K562 (cell line): ENCODE data around the gene ZNF609. TPM values are rescaled to one million over a fixed set of nuclear protein-coding genes. Genes with fewer than 3 reads are reported as not detected.

Experiments
- ARID4B ChIP-seq: sonication (generic); formaldehyde crosslinking; IDR thresholded peaks from 2 replicates; pipeline ENCODE4 v1.8.0; 2022; ENCODE audit warnings: mild to moderate bottlenecking, missing genetic modification reagents
- BCL6 ChIP-seq: fragments of 250-450 bp; sonication (Bioruptor Pico); IDR thresholded peaks from 2 replicates; pipeline ENCODE4 v1.4.0; 2020
- ETV1 ChIP-seq: fragments of 450-650 bp; conservative IDR thresholded peaks from 2 replicates; pipeline ENCODE4 v1.6.1; 2016; ENCODE audit warnings: missing genetic modification characterization, control low read depth, low read depth, missing compliant biosample characterization
- GTF3C2 ChIP-seq: IDR thresholded peaks from 3 replicates; pipeline ENCODE4 v1.6.1; 2011; ENCODE audit warnings: borderline replicate concordance, mild to moderate bottlenecking, moderate library complexity; ENCODE audit not compliant: insufficient read length; ENCODE audit errors: extremely low read depth
- HNRNPH1 ChIP-seq: fragments of 200-400 bp; formaldehyde crosslinking; optimal IDR thresholded peaks from 2 replicates; pipeline ENCODE3; 2017; ENCODE audit warnings: low read depth, mild to moderate bottlenecking, low read length, moderate library complexity
- ILF3 ChIP-seq: fragments of 450-650 bp; IDR thresholded peaks from 2 replicates; pipeline ENCODE4 v1.6.1; 2018; ENCODE audit warnings: antibody characterized with exemption, mild to moderate bottlenecking, moderate library complexity, borderline replicate concordance
- JUND ChIP-seq, 2 experiments: IDR thresholded peaks; 2 replicates in 1 of 2; 3 replicates in 1 of 2; pipeline ENCODE4 v1.6.1; 2011; ENCODE audit warnings: borderline replicate concordance in 2 of 2, low read depth in 2 of 2, low read length in 2 of 2, improper control_type of control experiment in 1 of 2, missing biosample characterization in 1 of 2, missing genetic modification characterization in 1 of 2, missing genetic modification reagents in 1 of 2
- MTA3 ChIP-seq: fragments of 450-650 bp; formaldehyde crosslinking; IDR thresholded peaks from 2 replicates; pipeline ENCODE4 v1.6.1; 2017; ENCODE audit warnings: mild to moderate bottlenecking, borderline replicate concordance
- NFATC3 ChIP-seq: fragments of 450-650 bp; IDR thresholded peaks from 2 replicates; pipeline ENCODE4 v1.6.1; 2017; ENCODE audit warnings: mild to moderate bottlenecking
- PHTF2 ChIP-seq: fragments of 250-450 bp; sonication (Bioruptor Pico); IDR thresholded peaks from 2 replicates; pipeline ENCODE4 v1.5.0; 2021; ENCODE audit warnings: mild to moderate bottlenecking
- POLR2AphosphoS5 ChIP-seq: IDR thresholded peaks from 2 replicates; pipeline ENCODE4 v1.6.1; 2011; ENCODE audit warnings: mild to moderate bottlenecking, low read depth, low read length, moderate library complexity; ENCODE audit not compliant: control insufficient read depth, insufficient read depth
- POLR2H ChIP-seq: IDR thresholded peaks from 2 replicates; pipeline ENCODE4 v1.6.1; 2016; ENCODE audit warnings: missing genetic modification characterization, low read depth, mild to moderate bottlenecking, control low read depth, missing compliant biosample characterization, moderate library complexity
- SRSF7 ChIP-seq: fragments of 200-400 bp; formaldehyde crosslinking; optimal IDR thresholded peaks from 2 replicates; pipeline ENCODE3; 2017; ENCODE audit warnings: mild to moderate bottlenecking, low read depth, low read length
- TCFL5 ChIP-seq: fragments of 250-450 bp; sonication (Bioruptor Pico); conservative IDR thresholded peaks from 2 replicates; pipeline ENCODE4 v1.6.1; 2021; ENCODE audit warnings: mild to moderate bottlenecking, moderate library complexity, matching md5 sums
- XRCC3 ChIP-seq: fragments of 450-650 bp; IDR thresholded peaks from 2 replicates; pipeline ENCODE4 v1.6.1; 2017; ENCODE audit warnings: mild to moderate bottlenecking, moderate library complexity
- ZNF175 ChIP-seq: fragments of 200-800 bp; sonication (Bioruptor generic); IDR thresholded peaks from 2 replicates; pipeline ENCODE4 v1.6.1; 2016; ENCODE audit warnings: low read depth, mild to moderate bottlenecking, missing genetic modification characterization, missing compliant biosample characterization
- ZNF274 ChIP-seq: IDR thresholded peaks from 2 replicates; pipeline ENCODE4 v1.6.1; 2011; ENCODE audit warnings: low read depth, mild to moderate bottlenecking, low read length, moderate library complexity, borderline replicate concordance
- polyA plus RNA-seq, 8 experiments: library from polyadenylated mRNA; depleted of rRNA in 4 of 8; stranded (reverse) in 5 of 8; unstranded in 3 of 8; fragments of >200 nt; fragmentation: Nextera tagmentation in 2 of 8; fragmentation: Illumina TruSeq in 1 of 8; extraction: Ambion mirVana in 2 of 8; extraction: Trizol in 1 of 8; gene quantifications; 2 replicates each; pipeline versions ENCODE4 v1.2.1 to v1.2.3, GENCODE V29; 2011 to 2014; ENCODE audit warnings: inconsistent platforms in 1 of 8, missing spikeins in 1 of 8
- total RNA-seq, 7 experiments: library from RNA; depleted of rRNA in 6 of 7; stranded (reverse); fragments of >200 nt in 6 of 7; fragmentation: Illumina TruSeq in 2 of 7; extraction: Trizol in 2 of 7; gene quantifications; 2 replicates each; pipeline versions ENCODE4 v1.2.1 to v1.2.3, GENCODE V29; 2011 to 2021; ENCODE audit warnings: low replicate concordance in 1 of 7

The ZNF609 gene
- total and polyA plus RNA-seq, 9 of the 15 experiments (the other 6 are each of a cell fraction or from before 2014, with no cell fraction given) = 3.0 to 38.7 (median 17.8) TPM

- TF ChIP-seq JUND (IDR thresholded peaks at IDR 0.05; ENCODE audit: borderline replicate concordance, low read depth, low read length) = peak; percentile 83
- peak; percentile 74; the same call in 2 of the 3 replicates for TF ChIP-seq JUND (tag; IDR thresholded peaks at IDR 0.05; ENCODE audit: borderline replicate concordance, low read depth, low read length)
- peak; percentile 78 for TF ChIP-seq BCL6 (CRISPR knock-in tag)
- no peak for TF ChIP-seq PHTF2 (CRISPR knock-in tag)
- TF ChIP-seq ILF3 = no peak
- peak; percentile 95 for TF ChIP-seq MTA3
- TF ChIP-seq NFATC3 = no peak
- no peak; the same call in 1 of the 2 replicates for TF ChIP-seq TCFL5 (CRISPR knock-in tag)
- TF ChIP-seq XRCC3 = no peak
- TF ChIP-seq ARID4B (CRISPR knock-in tag) = 0 out of 2 replicates have a peak, but pooled peaks have one; percentile 29
- no peak for TF ChIP-seq GTF3C2
- peak; percentile 87 for TF ChIP-seq ZNF175
- peak; percentile 72; the same call in 1 of the 2 replicates for TF ChIP-seq ZNF274
- TF ChIP-seq HNRNPH1 = no peak
- no peak for TF ChIP-seq ETV1 (tag)
- TF ChIP-seq POLR2AphosphoS5 = peak; percentile 93
- no peak for TF ChIP-seq SRSF7
- TF ChIP-seq POLR2H (tag) = no peak; the same call in 1 of the 2 replicates
Measured at GRCh38 chr15:64695561-64695992, 235.2 kb downstream of the ZNF609 start (continued).
